ENCODE measurements around the gene SPG11.

DNA sequence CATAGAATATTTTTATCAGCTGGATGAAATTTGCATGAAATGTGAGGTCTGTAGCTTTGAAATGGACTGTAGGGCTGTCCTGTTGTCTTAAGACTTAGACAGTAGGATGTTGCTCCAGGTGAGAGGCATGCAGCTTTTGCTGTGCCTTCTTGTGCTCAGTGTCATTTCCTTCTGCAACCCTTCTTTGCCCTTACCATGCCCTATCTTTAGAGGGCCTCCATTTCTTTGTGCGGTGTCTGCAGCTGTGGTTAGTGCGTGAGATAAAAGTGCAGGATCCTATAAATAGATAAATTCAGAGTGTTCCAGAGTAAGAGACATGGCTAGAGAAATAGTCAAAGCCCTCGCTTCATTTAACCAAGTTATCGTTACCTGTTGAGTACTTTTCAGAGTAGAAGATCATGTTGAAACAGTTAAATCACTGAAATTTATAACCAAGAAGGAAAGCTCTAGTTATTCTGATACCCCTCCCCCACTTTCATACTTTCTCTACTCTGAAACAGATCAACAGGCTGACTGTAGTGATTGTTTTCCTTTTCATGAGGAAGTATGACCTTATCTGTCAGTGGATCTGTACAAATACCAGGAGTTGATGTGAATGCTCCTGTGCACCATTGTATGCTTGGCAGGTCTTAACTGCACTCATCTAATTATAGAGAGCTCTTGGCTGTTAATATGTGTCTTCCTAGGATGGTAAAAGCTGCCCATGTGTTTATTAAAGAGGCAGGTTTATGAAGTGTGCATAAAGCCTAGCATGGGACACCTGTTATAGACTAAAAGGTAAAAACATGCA lies 108.3 kb downstream of the SPG11 start:
- TF ChIP-seq, protein P1, sequence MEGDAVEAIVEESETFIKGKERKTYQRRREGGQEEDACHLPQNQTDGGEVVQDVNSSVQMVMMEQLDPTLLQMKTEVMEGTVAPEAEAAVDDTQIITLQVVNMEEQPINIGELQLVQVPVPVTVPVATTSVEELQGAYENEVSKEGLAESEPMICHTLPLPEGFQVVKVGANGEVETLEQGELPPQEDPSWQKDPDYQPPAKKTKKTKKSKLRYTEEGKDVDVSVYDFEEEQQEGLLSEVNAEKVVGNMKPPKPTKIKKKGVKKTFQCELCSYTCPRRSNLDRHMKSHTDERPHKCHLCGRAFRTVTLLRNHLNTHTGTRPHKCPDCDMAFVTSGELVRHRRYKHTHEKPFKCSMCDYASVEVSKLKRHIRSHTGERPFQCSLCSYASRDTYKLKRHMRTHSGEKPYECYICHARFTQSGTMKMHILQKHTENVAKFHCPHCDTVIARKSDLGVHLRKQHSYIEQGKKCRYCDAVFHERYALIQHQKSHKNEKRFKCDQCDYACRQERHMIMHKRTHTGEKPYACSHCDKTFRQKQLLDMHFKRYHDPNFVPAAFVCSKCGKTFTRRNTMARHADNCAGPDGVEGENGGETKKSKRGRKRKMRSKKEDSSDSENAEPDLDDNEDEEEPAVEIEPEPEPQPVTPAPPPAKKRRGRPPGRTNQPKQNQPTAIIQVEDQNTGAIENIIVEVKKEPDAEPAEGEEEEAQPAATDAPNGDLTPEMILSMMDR (IDR thresholded peaks at IDR 0.05): no peak
- TF ChIP-seq ZFX (IDR thresholded peaks at IDR 0.05; ENCODE audit: borderline replicate concordance): no peak
